IMR-90 (cell line): Measurements from ENCODE around the gene PRDM10. TPM values are rescaled to one million over a fixed set of nuclear protein-coding genes. Genes with fewer than 3 reads are reported as not detected.

ENCODE experiments used
- ATAC-seq: fragments of 200-7000 bp; cut with Tn5 transposase; 2 replicates; pipeline ENCODE4 v1.9.1; 2020; ENCODE audit warnings: low read depth, mild to moderate bottlenecking, moderate library complexity
- BruUV-seq: library from RNA; stranded (reverse); fragments of 400-500 nt; replicated peaks from 2 replicates; lab custom pipeline; 2021; lab: Mats Ljungman, UMichigan
- CTCF ChIA-PET: fragments of 300-600 bp; formaldehyde crosslinking; extraction: SDS; loops from one replicate; lab custom pipeline; 2021; ENCODE audit warnings: antibody characterized with exemption; lab: Yijun Ruan, JAX
- POLR2A ChIA-PET: fragments of 300-600 bp; sonication (Branson Sonifier 250); formaldehyde crosslinking; loops from one replicate; lab custom pipeline; 2022; ENCODE audit warnings: antibody characterized with exemption; ENCODE audit not compliant: unreplicated experiment; lab: Charles Lee
- DNase-seq: peaks from one replicate; pipeline ENCODE4 v3.0.0; 2013
- H2AFZ ChIP-seq: replicated peaks from 2 replicates; pipeline ENCODE3; 2013; ENCODE audit warnings: low read length, mild to moderate bottlenecking; ENCODE audit not compliant: poor library complexity
- H2AK5ac ChIP-seq: 2 replicates; pipeline ENCODE4 v1.6.1; 2013; ENCODE audit warnings: low read depth, low read length, inconsistent platforms
- H2AK9ac ChIP-seq: replicated peaks from 2 replicates; pipeline ENCODE3; 2013; ENCODE audit warnings: mild to moderate bottlenecking, low read depth, low read length, moderate library complexity; ENCODE audit not compliant: poor library complexity
- H2BK120ac ChIP-seq: 2 replicates; pipeline ENCODE4 v1.6.1; 2013; ENCODE audit warnings: low read depth, low read length, inconsistent platforms
- H2BK15ac ChIP-seq: 3 replicates; pipeline ENCODE4 v1.6.1; 2013; ENCODE audit warnings: low read depth, low read length, inconsistent platforms
- H2BK20ac ChIP-seq: 2 replicates; pipeline ENCODE4 v1.6.1; 2013; ENCODE audit warnings: low read depth, mild to moderate bottlenecking, inconsistent platforms, low read length, moderate library complexity
- H2BK5ac ChIP-seq: 2 replicates; pipeline ENCODE4 v1.6.1; 2013; ENCODE audit warnings: mild to moderate bottlenecking, low read depth, low read length, inconsistent platforms; ENCODE audit not compliant: poor library complexity, severe bottlenecking
- H3K14ac ChIP-seq: replicated peaks from 2 replicates; pipeline ENCODE4 v1.6.1; 2013; ENCODE audit warnings: low read depth, low read length, inconsistent platforms
- H3K18ac ChIP-seq: 2 replicates; pipeline ENCODE4 v1.6.1; 2013; ENCODE audit warnings: low read depth, low read length, control low read depth
- H3K23ac ChIP-seq: 2 replicates; pipeline ENCODE4 v1.6.1; 2013; ENCODE audit warnings: low read depth, low read length, inconsistent platforms
- H3K27ac ChIP-seq: 2 replicates; pipeline ENCODE4 v1.5.1; 2013; ENCODE audit warnings: mild to moderate bottlenecking, control low read depth, low read length; ENCODE audit not compliant: insufficient read depth
- H3K27me3 ChIP-seq: 2 replicates; pipeline ENCODE4 v1.6.1; 2013; ENCODE audit warnings: low read length; ENCODE audit not compliant: control insufficient read depth, insufficient read depth
- H3K36me3 ChIP-seq: 2 replicates; pipeline ENCODE4 v1.6.1; 2013; ENCODE audit warnings: low read length, mixed read lengths; ENCODE audit not compliant: control insufficient read depth, insufficient read depth
- H3K4ac ChIP-seq: 2 replicates; pipeline ENCODE4 v1.6.1; 2013; ENCODE audit warnings: low read depth, low read length, inconsistent platforms
- H3K4me1 ChIP-seq: 2 replicates; pipeline ENCODE4 v1.6.1; 2013; ENCODE audit warnings: low read length, mixed read lengths; ENCODE audit not compliant: control insufficient read depth, insufficient read depth
- H3K4me2 ChIP-seq: 2 replicates; pipeline ENCODE4 v1.6.1; 2013; ENCODE audit warnings: low read depth, mild to moderate bottlenecking, control low read depth, low read length, moderate library complexity
- H3K4me3 ChIP-seq: 2 replicates; pipeline ENCODE4 v1.5.1; 2013; ENCODE audit warnings: low read depth, mild to moderate bottlenecking, control low read depth, low read length, moderate library complexity; ENCODE audit not compliant: insufficient read depth
- H3K56ac ChIP-seq: 2 replicates; pipeline ENCODE4 v1.6.1; 2013; ENCODE audit warnings: low read length, inconsistent platforms; ENCODE audit not compliant: insufficient read depth; ENCODE audit errors: extremely low read depth
- H3K79me1 ChIP-seq, 2 experiments: 2 replicates each; pipeline ENCODE4 v1.6.1; 2013; ENCODE audit warnings: low read length in 2 of 2, inconsistent platforms in 1 of 2, low read depth in 1 of 2
- H3K9ac ChIP-seq: 2 replicates; pipeline ENCODE4 v1.6.1; 2013; ENCODE audit warnings: low read depth, low read length, control low read depth
- H3K9me1 ChIP-seq: 2 replicates; pipeline ENCODE4 v1.6.1; 2013; ENCODE audit warnings: low read length, inconsistent platforms; ENCODE audit not compliant: insufficient read depth
- H3K9me3 ChIP-seq: 2 replicates; pipeline ENCODE4 v1.6.1; 2013; ENCODE audit warnings: low read length; ENCODE audit not compliant: control insufficient read depth, insufficient read depth
- H4K20me1 ChIP-seq: 2 replicates; pipeline ENCODE4 v1.6.1; 2013; ENCODE audit warnings: low read length, inconsistent platforms; ENCODE audit not compliant: insufficient read depth
- H4K5ac ChIP-seq: 2 replicates; pipeline ENCODE4 v1.6.1; 2013; ENCODE audit warnings: mild to moderate bottlenecking, low read depth, low read length, control low read depth
- H4K8ac ChIP-seq, 2 experiments: 2 replicates each; pipeline ENCODE4 v1.6.1; 2013; ENCODE audit warnings: low read depth in 2 of 2, low read length in 2 of 2, control low read depth in 1 of 2, inconsistent platforms in 1 of 2
- H4K91ac ChIP-seq: 2 replicates; pipeline ENCODE4 v1.6.1; 2013; ENCODE audit warnings: low read depth, low read length, inconsistent platforms; ENCODE audit not compliant: insufficient read depth
- NFE2L2 ChIP-seq: fragments of 150-350 bp; IDR thresholded peaks from 2 replicates; pipeline ENCODE4 v1.6.1; 2016; ENCODE audit warnings: low read depth, mild to moderate bottlenecking, low read length
- WGBS, 2 experiments: methylation state at CpG; one replicate each; pipeline versions ENCODE4 v1.1.5 to v1.1.7; 2013; ENCODE audit warnings: missing lambda C conversion rate in 2 of 2; ENCODE audit not compliant: insufficient read length in 1 of 2; ENCODE audit errors: extremely low coverage in 2 of 2; 5-methylcytosine and 5-hydroxymethylcytosine counted together
- dilution Hi-C: fragments of 300-500 bp; cut with HindIII; formaldehyde crosslinking; loops from one replicate; pipeline ENCODE4 v1.14.3; 2018; ENCODE audit warnings: low sequenced_read_pairs; ENCODE audit not compliant: unreplicated experiment
- in situ Hi-C: fragments of 300-500 bp; cut with MboI; formaldehyde crosslinking; loops from 3 replicates; pipeline ENCODE4 v1.14.3; 2019; ENCODE audit warnings: low sequenced_read_pairs, inconsistent platforms, mixed read lengths
- intact Hi-C: fragments of 100-400 bp; cut with micrococcal nuclease; formaldehyde crosslinking; loops from 2 replicates; pipeline ENCODE4 v1.10.0; 2022
- polyA plus RNA-seq, 3 experiments: library from polyadenylated mRNA; depleted of rRNA; stranded (reverse); fragments of >200 nt; gene quantifications; 2 replicates each; pipeline ENCODE4 v1.2.3, GENCODE V29; 2012; ENCODE audit warnings: low replicate concordance in 1 of 3
- total RNA-seq: library from RNA; depleted of rRNA; stranded (reverse); fragments of >200 nt; gene quantifications from 2 replicates; pipeline ENCODE4 v1.2.3, GENCODE V29; 2012

PRDM10 gene
- total and polyA plus RNA-seq, 2 of the 4 experiments (the other 2 are of a cell fraction): 3.1 to 6.5 TPM

DNA sequence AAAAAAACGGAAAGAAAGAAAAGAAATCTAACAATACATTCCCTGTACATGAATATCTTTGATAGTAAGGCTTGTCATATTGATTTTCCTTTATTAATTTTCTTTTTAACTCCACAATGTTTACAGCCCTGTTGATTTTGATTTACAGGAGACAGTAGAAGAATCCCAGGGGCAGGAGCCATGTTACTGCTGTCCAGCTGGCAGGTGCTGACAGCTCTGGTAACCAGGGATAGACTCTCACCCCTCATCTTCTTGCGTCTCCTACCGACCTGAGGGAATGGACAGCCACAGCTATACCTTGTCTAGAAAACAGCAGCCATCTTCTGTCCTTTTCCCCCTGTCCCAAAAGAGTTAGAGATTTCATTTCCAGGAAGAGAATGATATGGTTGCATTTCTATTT is 37.4 kb downstream of the PRDM10 start:
- no peak overlapping the region for H2AK9ac ChIP-seq
- peaks cover 6% of the 10 kb centered on the region for H3K4me1 ChIP-seq
- H3K14ac ChIP-seq: no peak overlapping the region
- peaks cover 10% of the 10 kb centered on the region for H4K20me1 ChIP-seq
- intact Hi-C loops (no loop called here), in situ Hi-C loops (no loop called here), dilution Hi-C loops (no loop called here)
- H2AK5ac ChIP-seq: no peak overlapping the region
- no peak overlapping the region for H2BK15ac ChIP-seq
- no peak overlapping the region for H3K9ac ChIP-seq
- BruUV-seq: no TSS peak
- H3K36me3 ChIP-seq: no peaks in the 10 kb centered on the region
- H4K8ac ChIP-seq: no peak overlapping the region
- ChIA-PET CTCF (no interaction called here), POLR2A (no interaction called here)
- H2BK20ac ChIP-seq: no peak overlapping the region
- H4K5ac ChIP-seq: no peak overlapping the region
- H4K91ac ChIP-seq: no peak overlapping the region
- no peak overlapping the region for H3K4ac ChIP-seq
- H3K4me3 ChIP-seq: no peak overlapping the region
- WGBS, 2 experiments: no CpG with 5 or more reads among the region's 3 CpGs
- H3K27me3 ChIP-seq: no peaks in the 10 kb centered on the region
- no peak overlapping the region for H2AFZ ChIP-seq
- no peak overlapping the region for H3K27ac ChIP-seq
- no peak overlapping the region for H3K56ac ChIP-seq
- no peak overlapping the region for H2BK120ac ChIP-seq
- H3K9me1 ChIP-seq: peaks cover 8% of the 10 kb centered on the region
- TF ChIP-seq NFE2L2: no peak
- no peak overlapping the region for H3K23ac ChIP-seq
- H3K18ac ChIP-seq: no peak overlapping the region
- H3K79me1 ChIP-seq: peaks cover 2 to 24% of the 10 kb centered on the region in 2 experiments; a peak in 2 of 4 replicates
- H2BK5ac ChIP-seq: no peak overlapping the region
- no peak for DNase-seq
- ATAC-seq: no peak
- no peaks in the 10 kb centered on the region for H3K9me3 ChIP-seq
- no peak overlapping the region for H3K4me2 ChIP-seq
